Parathyroid adenoma (tissue), 2 donors: Measurements from ENCODE around the gene RPL29.

Experiments
- H2AFZ ChIP-seq: fragments of 300-600 bp; sonication (generic); one replicate; pipeline ENCODE4 v1.7.0; 2017; ENCODE audit warnings: antibody characterized with exemption, mild to moderate bottlenecking
- H3K27ac ChIP-seq: fragments of 300-600 bp; sonication (generic); one replicate; pipeline ENCODE4 v1.7.0; 2017
- H3K27me3 ChIP-seq: fragments of 300-600 bp; sonication (generic); one replicate; pipeline ENCODE4 v1.7.0; 2017; ENCODE audit warnings: low read length; ENCODE audit not compliant: control insufficient read depth, insufficient read depth
- H3K36me3 ChIP-seq: fragments of 300-600 bp; sonication (generic); one replicate; pipeline ENCODE4 v1.7.0; 2017; ENCODE audit warnings: low read length; ENCODE audit not compliant: control insufficient read depth, insufficient read depth
- H3K4me1 ChIP-seq: fragments of 300-600 bp; sonication (generic); one replicate; pipeline ENCODE4 v1.7.0; 2017; ENCODE audit warnings: control low read depth
- H3K4me2 ChIP-seq: fragments of 300-600 bp; sonication (generic); one replicate; pipeline ENCODE4 v1.7.0; 2017; ENCODE audit warnings: low read length
- H3K4me3 ChIP-seq: fragments of 300-600 bp; sonication (generic); one replicate; pipeline ENCODE4 v1.7.0; 2017; ENCODE audit warnings: low read depth, low read length
- H3K79me2 ChIP-seq: fragments of 300-600 bp; sonication (generic); one replicate; pipeline ENCODE4 v1.7.0; 2017; ENCODE audit warnings: control low read depth
- H3K9ac ChIP-seq: fragments of 300-600 bp; sonication (generic); one replicate; pipeline ENCODE4 v1.7.0; 2017; ENCODE audit warnings: mild to moderate bottlenecking
- H3K9me3 ChIP-seq: fragments of 300-600 bp; sonication (generic); one replicate; pipeline ENCODE4 v1.7.0; 2017; ENCODE audit warnings: low read length; ENCODE audit not compliant: control insufficient read depth
- TF ChIP-seq, protein P1 (sequence below): fragments of 300-600 bp; sonication (generic); IDR thresholded peaks from one replicate; pipeline ENCODE4 v1.7.0; 2017; ENCODE audit warnings: antibody characterized with exemption, mild to moderate bottlenecking
- donor health status: primary hyperparathyroidism.

Gene RPL29

DNA sequence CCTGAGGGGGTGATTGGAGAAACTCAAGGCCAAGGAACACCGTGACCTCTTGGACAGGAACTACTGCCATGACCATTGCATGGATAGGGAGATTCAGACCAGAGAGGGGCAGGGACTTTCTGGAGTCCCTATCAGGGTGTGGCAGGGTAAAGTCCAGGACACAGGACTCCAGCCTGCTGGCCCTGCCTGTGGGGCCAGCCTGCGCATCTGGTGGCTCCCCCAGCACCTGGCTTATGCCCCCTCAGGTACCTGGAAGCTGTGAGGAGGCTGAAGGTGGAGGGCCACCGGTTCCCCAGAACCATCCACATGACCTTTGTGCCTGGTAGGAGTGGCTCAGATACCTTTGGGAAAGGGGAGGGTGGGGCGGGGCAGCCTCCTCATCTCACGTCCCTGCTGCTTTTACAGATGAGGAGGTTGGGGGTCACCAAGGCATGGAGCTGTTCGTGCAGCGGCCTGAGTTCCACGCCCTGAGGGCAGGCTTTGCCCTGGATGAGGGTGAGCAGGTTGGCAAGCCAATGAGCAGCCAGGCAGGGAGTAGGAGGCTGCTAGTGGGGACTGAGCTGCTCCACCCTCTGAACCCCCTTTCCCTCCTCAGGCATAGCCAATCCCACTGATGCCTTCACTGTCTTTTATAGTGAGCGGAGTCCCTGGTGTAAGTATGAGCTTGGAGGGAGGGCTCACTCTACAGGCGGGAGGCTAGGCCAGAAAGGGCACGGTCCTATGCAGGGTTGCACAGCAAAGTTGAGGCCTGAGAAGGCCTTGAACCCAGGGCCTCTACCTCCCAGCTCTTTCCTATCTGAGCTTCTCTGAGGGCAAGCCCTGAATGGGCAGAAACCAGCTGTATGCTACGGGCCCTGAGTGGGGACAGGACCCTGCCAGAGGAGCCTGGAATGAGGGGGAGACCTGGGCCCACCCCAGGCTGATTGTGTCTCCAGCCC, 9.4 kb downstream of the RPL29 start:
- H3K79me2 ChIP-seq = peaks cover 3% of the 10 kb centered on the region
- no peak overlapping the region for H3K9ac ChIP-seq
- no peak overlapping the region for H3K4me3 ChIP-seq
- no peaks in the 10 kb centered on the region for H3K9me3 ChIP-seq
- H3K4me1 ChIP-seq = peaks cover 9% of the 10 kb centered on the region
- H3K4me2 ChIP-seq = no peak overlapping the region
- no peaks in the 10 kb centered on the region for H3K36me3 ChIP-seq
- TF ChIP-seq, protein P1, sequence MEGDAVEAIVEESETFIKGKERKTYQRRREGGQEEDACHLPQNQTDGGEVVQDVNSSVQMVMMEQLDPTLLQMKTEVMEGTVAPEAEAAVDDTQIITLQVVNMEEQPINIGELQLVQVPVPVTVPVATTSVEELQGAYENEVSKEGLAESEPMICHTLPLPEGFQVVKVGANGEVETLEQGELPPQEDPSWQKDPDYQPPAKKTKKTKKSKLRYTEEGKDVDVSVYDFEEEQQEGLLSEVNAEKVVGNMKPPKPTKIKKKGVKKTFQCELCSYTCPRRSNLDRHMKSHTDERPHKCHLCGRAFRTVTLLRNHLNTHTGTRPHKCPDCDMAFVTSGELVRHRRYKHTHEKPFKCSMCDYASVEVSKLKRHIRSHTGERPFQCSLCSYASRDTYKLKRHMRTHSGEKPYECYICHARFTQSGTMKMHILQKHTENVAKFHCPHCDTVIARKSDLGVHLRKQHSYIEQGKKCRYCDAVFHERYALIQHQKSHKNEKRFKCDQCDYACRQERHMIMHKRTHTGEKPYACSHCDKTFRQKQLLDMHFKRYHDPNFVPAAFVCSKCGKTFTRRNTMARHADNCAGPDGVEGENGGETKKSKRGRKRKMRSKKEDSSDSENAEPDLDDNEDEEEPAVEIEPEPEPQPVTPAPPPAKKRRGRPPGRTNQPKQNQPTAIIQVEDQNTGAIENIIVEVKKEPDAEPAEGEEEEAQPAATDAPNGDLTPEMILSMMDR = no peak
- H2AFZ ChIP-seq = no peak overlapping the region
- H3K27me3 ChIP-seq = no peaks in the 10 kb centered on the region
- no peak overlapping the region for H3K27ac ChIP-seq

DNA sequence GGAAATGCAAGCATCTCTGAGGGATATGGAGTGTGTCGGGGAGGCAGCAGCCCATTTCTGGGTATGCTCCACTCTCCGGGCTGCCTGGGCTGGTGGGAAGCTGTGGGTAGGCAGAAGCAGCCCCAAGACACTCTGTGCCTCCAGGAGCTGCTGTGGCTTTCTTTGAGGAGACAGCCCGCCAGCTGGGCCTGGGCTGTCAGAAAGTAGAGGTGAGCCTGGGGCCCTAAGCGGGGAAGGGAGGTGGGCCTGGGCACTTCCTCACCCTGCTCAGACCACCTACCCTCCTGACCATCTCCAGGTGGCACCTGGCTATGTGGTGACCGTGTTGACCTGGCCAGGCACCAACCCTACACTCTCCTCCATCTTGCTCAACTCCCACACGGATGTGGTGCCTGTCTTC, 10.6 kb downstream of the RPL29 start:
- no peaks in the 10 kb centered on the region for H3K36me3 ChIP-seq
- H3K27me3 ChIP-seq = no peaks in the 10 kb centered on the region
- H3K27ac ChIP-seq = no peak overlapping the region
- H2AFZ ChIP-seq = no peak overlapping the region
- no peaks in the 10 kb centered on the region for H3K9me3 ChIP-seq
- no peak overlapping the region for H3K4me3 ChIP-seq
- H3K4me1 ChIP-seq = peaks cover 9% of the 10 kb centered on the region
- TF ChIP-seq, protein P1 = no peak
- no peak overlapping the region for H3K4me2 ChIP-seq
- no peak overlapping the region for H3K9ac ChIP-seq
- peaks cover 8% of the 10 kb centered on the region for H3K79me2 ChIP-seq

DNA sequence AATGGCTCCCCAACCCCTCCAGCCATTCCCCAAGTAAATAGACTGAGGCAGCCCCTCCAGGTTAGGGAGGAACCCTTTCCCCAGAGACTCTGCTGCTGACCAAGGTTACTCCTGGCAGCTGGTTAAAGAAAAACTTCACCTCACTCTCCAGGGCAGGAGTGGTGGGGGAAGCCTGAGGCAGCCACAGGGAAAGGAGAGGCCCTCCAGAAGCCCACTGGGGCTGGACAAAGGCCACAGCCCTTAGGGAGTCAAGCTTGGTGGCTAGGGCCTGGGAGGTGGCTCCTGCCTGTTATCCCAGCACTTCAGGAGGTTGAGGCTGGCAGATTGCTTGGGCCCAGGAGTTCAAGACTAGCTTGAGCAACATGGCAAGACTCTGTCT, 11.4 kb downstream of the RPL29 start:
- H3K79me2 ChIP-seq = peaks cover 8% of the 10 kb centered on the region
- H3K4me1 ChIP-seq = peaks cover 9% of the 10 kb centered on the region
- peak overlapping the region; percentile 80 for H3K4me2 ChIP-seq
- no peak overlapping the region for H3K9ac ChIP-seq
- no peak overlapping the region for H3K4me3 ChIP-seq
- no peaks in the 10 kb centered on the region for H3K9me3 ChIP-seq
- H3K36me3 ChIP-seq = no peaks in the 10 kb centered on the region
- TF ChIP-seq, protein P1 = no peak
- H3K27ac ChIP-seq = peak overlapping the region; percentile 91
- H2AFZ ChIP-seq = no peak overlapping the region
- no peaks in the 10 kb centered on the region for H3K27me3 ChIP-seq

DNA sequence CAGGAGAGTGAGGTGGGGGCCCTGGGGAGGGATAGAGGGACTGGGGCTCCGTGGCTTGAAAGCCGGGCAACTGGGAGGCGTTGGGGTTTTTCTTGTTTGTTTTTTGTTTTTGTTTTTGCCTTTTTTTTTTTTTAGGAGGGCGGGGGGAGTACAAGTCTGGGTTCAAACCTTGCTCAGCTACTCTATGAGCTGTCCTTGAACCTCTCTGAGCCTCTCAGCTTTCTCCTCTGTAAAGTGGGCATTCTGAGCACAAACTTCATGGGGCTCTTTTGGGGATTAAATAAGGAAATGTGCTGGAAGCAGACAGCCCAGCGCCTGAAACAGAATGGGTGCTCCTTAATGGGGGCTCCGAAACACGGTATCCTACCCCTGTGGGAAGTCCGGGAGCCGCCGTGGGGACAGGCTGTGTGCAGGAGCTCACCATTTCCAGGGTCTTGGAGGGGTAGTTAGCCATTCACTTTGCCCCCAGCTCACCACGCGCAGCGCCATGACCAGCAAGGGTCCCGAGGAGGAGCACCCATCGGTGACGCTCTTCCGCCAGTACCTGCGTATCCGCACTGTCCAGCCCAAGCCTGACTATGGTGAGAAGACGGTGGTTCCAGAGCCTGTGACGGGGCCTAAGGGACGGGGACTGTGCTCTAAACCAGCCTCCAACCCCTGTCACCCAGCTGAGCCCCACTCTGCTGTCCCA, 12.0 kb downstream of the RPL29 start:
- peaks cover 8% of the 10 kb centered on the region for H3K79me2 ChIP-seq
- H3K4me2 ChIP-seq = peak overlapping the region; percentile 80
- peak overlapping the region; percentile 78 for H2AFZ ChIP-seq
- H3K4me1 ChIP-seq = peaks cover 9% of the 10 kb centered on the region
- no peak overlapping the region for H3K9ac ChIP-seq
- no peaks in the 10 kb centered on the region for H3K9me3 ChIP-seq
- no peaks in the 10 kb centered on the region for H3K36me3 ChIP-seq
- peak overlapping the region; percentile 70 for H3K4me3 ChIP-seq
- no peaks in the 10 kb centered on the region for H3K27me3 ChIP-seq
- H3K27ac ChIP-seq = peak overlapping the region; percentile 91
- TF ChIP-seq, protein P1 = no peak
